ENCODE data around the gene PPTC7. TPM values are rescaled to one million over a fixed set of nuclear protein-coding genes. Genes with fewer than 3 reads are reported as not detected.
"Not testable (repeated sequence)": the region's sequence is repeated elsewhere in the genome, so short reads cannot be mapped to it uniquely, and the experiment has no call there.

Gene PPTC7
- total and polyA plus RNA-seq, 2 of the 13 experiments (the other 11 are each of a cell fraction or from before 2014, with no cell fraction given) = 4.8 to 12.3 TPM

GRCh38 chr12:110587102-110587501 is 4.0 kb upstream of the PPTC7 start:
- H3K27me3 ChIP-seq (ENCODE audit: control insufficient read depth in 1 of 2, insufficient read depth in 2 of 2, low read length in 2 of 2); ATAC-seq; intact Hi-C loops (cut with micrococcal nuclease; ENCODE audit: unreplicated experiment); CTCF ChIA-PET (ENCODE audit: low intra/inter-chr PET ratio, low total read pairs); H3K27ac ChIP-seq (ENCODE audit: extremely low read length, insufficient read depth, low read length); BruUV-seq (replicated peaks); H2AFZ ChIP-seq (ENCODE audit: low read length); POLR2A ChIA-PET; H3K4me2 ChIP-seq (ENCODE audit: low read depth, low read length); H3K36me3 ChIP-seq (replicated peaks in 1 of 2; ENCODE audit: control insufficient read depth in 1 of 2, insufficient read depth in 2 of 2, low read length in 2 of 2); FAIRE-seq; H4K20me1 ChIP-seq (ENCODE audit: insufficient read depth, low read length); H3K9ac ChIP-seq (ENCODE audit: insufficient read depth, low read depth, low read length); DNase-seq (ENCODE audit: low spot score); H3K79me2 ChIP-seq (ENCODE audit: insufficient read depth, low read length); H3K9me3 ChIP-seq (ENCODE audit: low read length); H3K4me3 ChIP-seq (replicated peaks in 1 of 3; ENCODE audit: insufficient read depth in 1 of 3, low read depth in 2 of 3, low read length in 3 of 3): not testable (repeated sequence)
- peak; percentile 57; the same call in 1 of the 2 replicates for TF ChIP-seq ZNF121 (CRISPR knock-in tag; IDR thresholded peaks at IDR 0.05)
- in situ Hi-C loops (cut with HindIII; ENCODE audit: extremely low pct_ligation_motif_present, low pct_unique_long_range_greater_than_20kb) = loop anchor here (25.0 kb wide), 1 partner anchor 475 kb away; the partner anchor contains the start of gene IFT81
- WGBS (ENCODE audit: low lambda C conversion rate) = 100% methylated on average over 2 of the region's 2 CpGs
- peaks cover 48% of the 10 kb centered on the region for H3K4me1 ChIP-seq (ENCODE audit: insufficient read depth, low read length)

- TF ChIP-seq MAX (IDR thresholded peaks at IDR 0.05) (peak; percentile 50), UBTF (CRISPR knock-in tag; IDR thresholded peaks at IDR 0.05) (no peak)
- Histone ChIP-seq H3K9ac (ENCODE audit: insufficient read depth, low read depth, low read length) (peak overlapping the region; percentile 20; the same call in 1 of the 2 replicates), H3K36me3 (replicated peaks in 1 of 2; ENCODE audit: control insufficient read depth in 1 of 2, insufficient read depth in 2 of 2, low read length in 2 of 2) (no peaks in the 10 kb centered on the region), H3K4me2 (ENCODE audit: low read depth, low read length) (peak overlapping the region; percentile 58), H3K27me3 (ENCODE audit: control insufficient read depth in 1 of 2, insufficient read depth in 2 of 2, low read length in 2 of 2) (no peaks in the 10 kb centered on the region; a peak in 1 of 5 replicates), H4K20me1 (ENCODE audit: insufficient read depth, low read length) (peaks cover 17% of the 10 kb centered on the region), H3K4me1 (ENCODE audit: insufficient read depth, low read length) (peaks cover 45% of the 10 kb centered on the region), H3K9me3 (ENCODE audit: low read length) (no peaks in the 10 kb centered on the region), H3K27ac (ENCODE audit: extremely low read length, insufficient read depth, low read length) (no peak overlapping the region), H2AFZ (ENCODE audit: low read length) (peak overlapping the region; percentile 62), H3K79me2 (ENCODE audit: insufficient read depth, low read length) (peaks cover 27% of the 10 kb centered on the region), H3K4me3 (replicated peaks in 1 of 3; ENCODE audit: insufficient read depth in 1 of 3, low read depth in 2 of 3, low read length in 3 of 3) (peak overlapping the region; percentile 14 to 30 (median 29); a peak in 4 of 6 replicates)
- FAIRE-seq (peak; percentile 8), ATAC-seq (no peak), DNase-seq (ENCODE audit: low spot score) (no peak)
- 2% methylated on average over 7 of the region's 7 CpGs for WGBS (ENCODE audit: low lambda C conversion rate)
- POLR2A ChIA-PET = interaction anchor here (1.0 to 1.7 kb wide), 2 partner anchors 10 to 19 kb away, joined by 4 to 9 read pairs; no protein-coding TSS in a partner anchor
- intact Hi-C loops (cut with micrococcal nuclease; ENCODE audit: unreplicated experiment) (no loop called here), in situ Hi-C loops (cut with HindIII; ENCODE audit: extremely low pct_ligation_motif_present, low pct_unique_long_range_greater_than_20kb) (loop anchor here (25.0 kb wide), 1 partner anchor 473 kb away; the partner anchor contains the start of gene IFT81)
- no TSS peak for BruUV-seq (replicated peaks)
- CTCF ChIA-PET (ENCODE audit: low intra/inter-chr PET ratio, low total read pairs) = no interaction called here
These were observed 2.2 kb upstream of the PPTC7 start for GRCh38 chr12:110585231-110585799.
